Neural progenitor cell (in vitro differentiated cells): ENCODE results near the gene CDS2. TPM values are rescaled to one million over a fixed set of nuclear protein-coding genes. Genes with fewer than 3 reads are reported as not detected.
"Not testable (repeated sequence)": the region's sequence is repeated elsewhere in the genome, so short reads cannot be mapped to it uniquely, and the experiment has no call there.

Source experiments
- DNase-seq: peaks from one replicate; pipeline ENCODE4 v3.0.0-alpha.2; 2016; ENCODE audit warnings: low spot score
- H2AFZ ChIP-seq: fragments of 200-600 bp; sonication (generic); replicated peaks from 2 replicates; pipeline ENCODE4 v1.6.1; 2016; ENCODE audit warnings: antibody characterized with exemption
- H3F3A ChIP-seq: fragments of 200-600 bp; sonication (generic); 2 replicates; pipeline ENCODE4 v1.6.1; 2016; ENCODE audit warnings: antibody characterized with exemption, low read depth
- H3K27ac ChIP-seq: fragments of 200-600 bp; sonication (generic); 2 replicates; pipeline ENCODE4 v1.5.1; 2016; ENCODE audit warnings: mild to moderate bottlenecking
- H3K27me3 ChIP-seq: fragments of 200-600 bp; sonication (generic); 2 replicates; pipeline ENCODE4 v1.6.1; 2016; ENCODE audit warnings: mild to moderate bottlenecking, moderate library complexity
- H3K36me3 ChIP-seq: fragments of 200-600 bp; sonication (generic); 2 replicates; pipeline ENCODE4 v1.5.1; 2016
- H3K4me1 ChIP-seq: fragments of 200-600 bp; sonication (generic); 2 replicates; pipeline ENCODE4 v1.6.1; 2016; ENCODE audit warnings: mixed run types
- H3K4me2 ChIP-seq: fragments of 200-600 bp; sonication (generic); 2 replicates; pipeline ENCODE4 v1.6.1; 2016
- H3K4me3 ChIP-seq: fragments of 200-600 bp; sonication (generic); 2 replicates; pipeline ENCODE4 v1.5.1; 2016
- H3K79me2 ChIP-seq: fragments of 200-600 bp; sonication (generic); 2 replicates; pipeline ENCODE4 v1.6.1; 2016; ENCODE audit warnings: low read depth
- H3K9ac ChIP-seq: fragments of 200-600 bp; sonication (generic); 2 replicates; pipeline ENCODE4 v1.6.1; 2016
- H3K9me3 ChIP-seq: fragments of 200-600 bp; sonication (generic); 2 replicates; pipeline ENCODE4 v1.5.1; 2016; ENCODE audit warnings: low read depth
- H4K20me1 ChIP-seq: fragments of 200-600 bp; sonication (generic); 2 replicates; pipeline ENCODE4 v1.6.1; 2016; ENCODE audit warnings: low read depth
- H3K27ac Mint-ChIP-seq: 3 replicates; pipeline ENCODE4 v1.8.0; 2021; ENCODE audit warnings: mixed read lengths
- H3K27me3 Mint-ChIP-seq: 2 replicates; pipeline ENCODE4 v1.8.0; 2022; ENCODE audit warnings: low read depth, mild to moderate bottlenecking, inconsistent platforms, moderate library complexity, mixed read lengths; ENCODE audit not compliant: insufficient read depth
- H3K36me3 Mint-ChIP-seq: 3 replicates; pipeline ENCODE4 v1.8.0; 2021; ENCODE audit warnings: mixed read lengths
- H3K4me1 Mint-ChIP-seq: 3 replicates; pipeline ENCODE4 v1.8.0; 2021; ENCODE audit warnings: mixed read lengths
- H3K4me3 Mint-ChIP-seq: 3 replicates; pipeline ENCODE4 v1.8.0; 2021; ENCODE audit warnings: mild to moderate bottlenecking, moderate library complexity, mixed read lengths
- H3K9me3 Mint-ChIP-seq: 3 replicates; pipeline ENCODE4 v1.8.0; 2020; ENCODE audit warnings: mixed read lengths
- EZH2 ChIP-seq: fragments of 200-600 bp; sonication (generic); IDR thresholded peaks from 2 replicates; pipeline ENCODE4 v1.6.1; 2017; ENCODE audit warnings: antibody characterized with exemption, mild to moderate bottlenecking, moderate library complexity
- EZH2phosphoT487 ChIP-seq: fragments of 200-600 bp; sonication (generic); IDR thresholded peaks from 2 replicates; pipeline ENCODE4 v1.6.1; 2017; ENCODE audit warnings: antibody characterized with exemption
- total RNA-seq: library from RNA; depleted of rRNA; stranded (reverse); fragments of >200 nt; gene quantifications from 2 replicates; pipeline ENCODE4 v1.2.3, GENCODE V29; 2015; ENCODE audit warnings: low replicate concordance
- TF ChIP-seq, protein P1 (sequence below): fragments of 200-600 bp; sonication (generic); IDR thresholded peaks from 2 replicates; pipeline ENCODE4 v1.5.1; 2017; ENCODE audit warnings: antibody characterized with exemption, mild to moderate bottlenecking

The CDS2 gene
- total RNA-seq, 1 donor from 2014 or later: 59.8 TPM

- no peaks in the 10 kb centered on the region for H3K27me3 Mint-ChIP-seq
- peaks cover 19% of the 10 kb centered on the region for H3K36me3 Mint-ChIP-seq
- H3K4me1 Mint-ChIP-seq: no peaks in the 10 kb centered on the region
- H2AFZ ChIP-seq: no peak overlapping the region
- H3K4me3 ChIP-seq: no peak overlapping the region
- DNase-seq: no peak
- H3K9me3 ChIP-seq: no peaks in the 10 kb centered on the region
- H4K20me1 ChIP-seq: no peaks in the 10 kb centered on the region
- no peak overlapping the region for H3K27ac Mint-ChIP-seq
- H3K4me2 ChIP-seq: no peak overlapping the region
- no peaks in the 10 kb centered on the region for H3K36me3 ChIP-seq
- H3K4me1 ChIP-seq: no peaks in the 10 kb centered on the region
- no peaks in the 10 kb centered on the region for H3F3A ChIP-seq
- no peak overlapping the region for H3K4me3 Mint-ChIP-seq
- TF ChIP-seq, protein P1, sequence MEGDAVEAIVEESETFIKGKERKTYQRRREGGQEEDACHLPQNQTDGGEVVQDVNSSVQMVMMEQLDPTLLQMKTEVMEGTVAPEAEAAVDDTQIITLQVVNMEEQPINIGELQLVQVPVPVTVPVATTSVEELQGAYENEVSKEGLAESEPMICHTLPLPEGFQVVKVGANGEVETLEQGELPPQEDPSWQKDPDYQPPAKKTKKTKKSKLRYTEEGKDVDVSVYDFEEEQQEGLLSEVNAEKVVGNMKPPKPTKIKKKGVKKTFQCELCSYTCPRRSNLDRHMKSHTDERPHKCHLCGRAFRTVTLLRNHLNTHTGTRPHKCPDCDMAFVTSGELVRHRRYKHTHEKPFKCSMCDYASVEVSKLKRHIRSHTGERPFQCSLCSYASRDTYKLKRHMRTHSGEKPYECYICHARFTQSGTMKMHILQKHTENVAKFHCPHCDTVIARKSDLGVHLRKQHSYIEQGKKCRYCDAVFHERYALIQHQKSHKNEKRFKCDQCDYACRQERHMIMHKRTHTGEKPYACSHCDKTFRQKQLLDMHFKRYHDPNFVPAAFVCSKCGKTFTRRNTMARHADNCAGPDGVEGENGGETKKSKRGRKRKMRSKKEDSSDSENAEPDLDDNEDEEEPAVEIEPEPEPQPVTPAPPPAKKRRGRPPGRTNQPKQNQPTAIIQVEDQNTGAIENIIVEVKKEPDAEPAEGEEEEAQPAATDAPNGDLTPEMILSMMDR: no peak
- no peak for TF ChIP-seq EZH2phosphoT487
- no peak for TF ChIP-seq EZH2
- no peak overlapping the region for H3K27ac ChIP-seq
- no peaks in the 10 kb centered on the region for H3K27me3 ChIP-seq
- no peak overlapping the region for H3K9ac ChIP-seq
- H3K79me2 ChIP-seq: no peaks in the 10 kb centered on the region
- no peaks in the 10 kb centered on the region for H3K9me3 Mint-ChIP-seq
These were observed 31.4 kb upstream of the CDS2 start for GRCh38 chr20:5095454-5095853.

DNA sequence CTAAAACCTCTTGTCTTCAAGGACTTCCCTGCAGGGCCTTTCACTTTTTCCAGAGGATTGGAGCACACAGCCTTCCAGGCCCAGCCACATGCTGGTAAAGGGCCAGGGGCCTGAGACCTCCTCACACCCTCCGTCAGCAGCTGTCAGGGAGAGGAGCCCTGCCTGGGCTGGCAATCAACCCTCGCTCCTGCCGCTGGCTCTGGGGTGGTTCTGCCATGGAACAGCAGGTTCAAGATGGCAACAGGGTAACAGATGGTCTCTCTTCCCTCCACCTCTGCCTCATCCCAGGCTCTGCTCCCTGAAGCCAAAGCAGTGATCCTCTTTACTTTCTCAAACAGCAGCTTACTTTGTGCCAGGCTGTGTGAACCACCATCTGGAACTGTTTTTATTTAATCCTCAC, 30.9 kb upstream of the CDS2 start:
- Mint-ChIP-seq H3K4me1 (no peaks in the 10 kb centered on the region), H3K27ac (no peak overlapping the region), H3K36me3 (peaks cover 23% of the 10 kb centered on the region), H3K4me3 (no peak overlapping the region), H3K9me3 (no peaks in the 10 kb centered on the region), H3K27me3 (no peaks in the 10 kb centered on the region)
- Histone ChIP-seq H3K4me1 (no peaks in the 10 kb centered on the region), H3K9me3 (no peaks in the 10 kb centered on the region), H3K4me2 (no peak overlapping the region), H3K79me2 (no peaks in the 10 kb centered on the region), H4K20me1 (no peaks in the 10 kb centered on the region), H3K27me3 (no peaks in the 10 kb centered on the region), H2AFZ (no peak overlapping the region), H3K4me3 (no peak overlapping the region), H3K9ac (no peak overlapping the region), H3K36me3 (no peaks in the 10 kb centered on the region), H3K27ac (no peak overlapping the region), H3F3A (peaks cover 2% of the 10 kb centered on the region)
- no peak for DNase-seq
- TF ChIP-seq EZH2phosphoT487 (no peak), EZH2 (no peak)

GRCh38 chr20:5096463-5096862, 30.3 kb upstream of the CDS2 start:
- no peaks in the 10 kb centered on the region for H3K4me1 ChIP-seq
- no peak overlapping the region for H3K4me3 Mint-ChIP-seq
- no peaks in the 10 kb centered on the region for H3K36me3 ChIP-seq
- TF ChIP-seq EZH2 (no peak), EZH2phosphoT487 (no peak)
- TF ChIP-seq, protein P1: no peak
- no peak overlapping the region for H2AFZ ChIP-seq
- no peak for DNase-seq
- no peak overlapping the region for H3K4me3 ChIP-seq
- no peaks in the 10 kb centered on the region for H3K4me1 Mint-ChIP-seq
- H4K20me1 ChIP-seq: no peaks in the 10 kb centered on the region
- H3K27me3 Mint-ChIP-seq: no peaks in the 10 kb centered on the region
- H3F3A ChIP-seq: peaks cover 7% of the 10 kb centered on the region
- H3K9me3 ChIP-seq: no peaks in the 10 kb centered on the region
- no peaks in the 10 kb centered on the region for H3K79me2 ChIP-seq
- H3K27ac Mint-ChIP-seq: no peak overlapping the region
- H3K9ac ChIP-seq: no peak overlapping the region
- no peak overlapping the region for H3K4me2 ChIP-seq
- H3K27me3 ChIP-seq: no peaks in the 10 kb centered on the region
- peaks cover 23% of the 10 kb centered on the region for H3K36me3 Mint-ChIP-seq
- no peak overlapping the region for H3K27ac ChIP-seq
- no peaks in the 10 kb centered on the region for H3K9me3 Mint-ChIP-seq

DNA sequence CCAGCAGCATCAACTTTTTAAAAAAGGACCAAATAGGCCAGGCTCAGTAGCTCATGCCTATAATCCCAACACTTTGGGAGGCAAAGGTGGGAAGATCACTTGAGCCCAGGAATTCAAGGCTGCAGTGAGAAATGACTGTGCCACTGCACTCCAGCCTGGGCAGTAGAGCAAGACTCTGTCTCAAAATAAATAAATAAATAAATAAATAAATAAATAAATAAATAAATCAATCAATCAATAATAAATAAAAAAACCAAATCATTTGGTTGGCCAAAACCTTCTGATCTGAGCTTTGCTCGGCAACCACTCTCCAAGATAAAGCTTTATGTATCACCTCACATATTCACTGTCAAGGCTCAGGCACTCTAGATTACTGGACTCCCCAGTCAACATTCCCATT, 27.8 kb upstream of the CDS2 start:
- H3K4me3 ChIP-seq, H4K20me1 ChIP-seq, H3K27me3 Mint-ChIP-seq, H3K4me2 ChIP-seq, H3F3A ChIP-seq, H3K4me1 Mint-ChIP-seq, H3K9me3 Mint-ChIP-seq, H3K27ac Mint-ChIP-seq, H3K79me2 ChIP-seq, H3K9me3 ChIP-seq, H2AFZ ChIP-seq, DNase-seq, H3K4me1 ChIP-seq, H3K27ac ChIP-seq, H3K4me3 Mint-ChIP-seq, H3K9ac ChIP-seq, H3K27me3 ChIP-seq, H3K36me3 ChIP-seq: not testable (repeated sequence)
- H3K36me3 Mint-ChIP-seq: peaks cover 20% of the 10 kb centered on the region

DNA sequence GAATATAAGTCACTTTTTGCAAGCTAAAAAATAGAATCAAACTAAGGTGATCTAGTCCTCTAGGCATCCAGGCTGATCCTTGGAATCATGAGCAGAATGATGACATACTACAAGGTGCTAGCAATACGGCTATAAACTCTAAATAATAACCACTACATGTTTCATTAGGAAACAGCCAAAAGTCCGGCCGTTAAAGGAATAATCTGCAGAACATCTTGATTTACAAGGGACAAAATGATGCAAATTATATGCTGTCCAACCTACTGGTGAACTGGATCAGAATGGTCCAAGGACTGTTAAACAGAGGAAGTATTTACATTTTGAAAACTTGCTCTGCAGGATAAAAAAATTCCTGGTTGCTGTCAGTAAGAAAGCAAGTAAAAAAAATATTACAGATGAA, 26.9 kb upstream of the CDS2 start:
- H3K27me3 Mint-ChIP-seq, H3K4me1 Mint-ChIP-seq, H3F3A ChIP-seq, H3K79me2 ChIP-seq, H3K4me1 ChIP-seq, H3K27ac ChIP-seq, DNase-seq, H3K36me3 ChIP-seq, H3K9me3 ChIP-seq, H3K27me3 ChIP-seq, H2AFZ ChIP-seq, H3K27ac Mint-ChIP-seq, H3K9me3 Mint-ChIP-seq, H3K9ac ChIP-seq, H4K20me1 ChIP-seq, H3K4me3 Mint-ChIP-seq, H3K4me3 ChIP-seq, H3K4me2 ChIP-seq: not testable (repeated sequence)
- peaks cover 24% of the 10 kb centered on the region for H3K36me3 Mint-ChIP-seq
